Activated CD4-positive, alpha-beta T cell treated with anti-CD3 and anti-CD28 coated beads for 36 hours (primary cell): Measurements from ENCODE around the gene MT1B. TPM values are rescaled to one million over a fixed set of nuclear protein-coding genes. Genes with fewer than 3 reads are reported as not detected.

ENCODE experiments used
- ATAC-seq: fragments of 200-7000 bp; cut with Tn5 transposase; one replicate; pipeline ENCODE4 v1.10.0; 2021; ENCODE audit warnings: mild to moderate bottlenecking, moderate library complexity
- CTCF ChIA-PET: fragments of 350-600 bp; sonication (Branson Sonifier 250); formaldehyde crosslinking; loops from one replicate; lab custom pipeline; 2021; ENCODE audit warnings: antibody characterized with exemption; lab: Charles Lee
- POLR2A ChIA-PET: fragments of 350-600 bp; sonication (Branson Sonifier 250); formaldehyde crosslinking; loops from one replicate; lab custom pipeline; 2021; ENCODE audit warnings: antibody characterized with exemption, inconsistent platforms; lab: Charles Lee
- DNase-seq: peaks from one replicate; pipeline ENCODE4 v3.0.0-alpha.2; 2020
- H3K27ac Mint-ChIP-seq: one replicate; pipeline ENCODE4 v1.8.0; 2021; ENCODE audit warnings: mixed read lengths
- H3K27me3 Mint-ChIP-seq: one replicate; pipeline ENCODE4 v1.8.0; 2021; ENCODE audit warnings: mixed read lengths
- H3K36me3 Mint-ChIP-seq: one replicate; pipeline ENCODE4 v1.8.0; 2021; ENCODE audit warnings: low read depth, mixed read lengths
- H3K4me1 Mint-ChIP-seq: one replicate; pipeline ENCODE4 v1.8.0; 2021; ENCODE audit warnings: mixed read lengths
- H3K4me3 Mint-ChIP-seq: one replicate; pipeline ENCODE4 v1.8.0; 2021; ENCODE audit warnings: mild to moderate bottlenecking, moderate library complexity, mixed read lengths
- H3K9me3 Mint-ChIP-seq: one replicate; pipeline ENCODE4 v1.8.0; 2021; ENCODE audit warnings: low read depth, mixed read lengths
- intact Hi-C, 2 experiments: fragments of 100-400 bp; cut with DNase I in 1 of 2; cut with micrococcal nuclease in 1 of 2; formaldehyde crosslinking; loops; one replicate each; pipeline versions ENCODE4 v1.14.2 to v1.15.1; 2022 to 2024; cut with DNase I, micrococcal nuclease
- total RNA-seq, 2 experiments: library from RNA; stranded (reverse); gene quantifications; one replicate each; pipeline ENCODE4 v1.2.3, GENCODE V29; 2021

The MT1B gene
- total RNA-seq, 2 experiments from 2014 or later, result not detected

DNA sequence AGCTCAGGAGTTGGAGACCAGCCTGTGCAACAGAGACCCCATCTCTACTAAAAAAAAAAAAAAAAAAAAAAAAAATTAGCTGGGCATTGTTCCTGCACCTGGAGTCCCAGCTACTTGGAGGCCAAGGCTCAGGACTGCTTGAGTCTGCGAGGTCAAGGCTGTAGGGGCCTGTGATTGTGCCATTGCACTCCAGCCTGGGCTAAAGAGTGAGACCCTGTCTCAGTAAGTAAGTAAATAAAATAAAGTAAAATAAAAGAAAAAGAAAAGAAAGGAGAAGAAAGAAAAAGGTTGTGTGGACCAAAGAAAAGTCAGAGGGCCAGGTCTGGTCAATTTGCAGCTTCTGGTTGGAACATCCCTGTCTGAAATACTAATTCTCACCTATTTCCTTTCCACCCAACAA, 48.9 kb downstream of the MT1B start:
- Mint-ChIP-seq H3K9me3 (no peaks in the 10 kb centered on the region), H3K4me1 (peaks cover 8% of the 10 kb centered on the region), H3K4me3 (no peak overlapping the region), H3K36me3 (no peaks in the 10 kb centered on the region), H3K27me3 (no peaks in the 10 kb centered on the region), H3K27ac (no peak overlapping the region)
- intact Hi-C loops, result no loop called here
- POLR2A ChIA-PET, result no interaction called here
- ATAC-seq (no peak), DNase-seq (no peak)
- CTCF ChIA-PET, result interaction anchor here (0.6 to 4.0 kb wide), 12 partner anchors 17 to 223 kb away, joined by 3 to 74 read pairs (median 4); partner anchors contain the start of gene MT1X

DNA sequence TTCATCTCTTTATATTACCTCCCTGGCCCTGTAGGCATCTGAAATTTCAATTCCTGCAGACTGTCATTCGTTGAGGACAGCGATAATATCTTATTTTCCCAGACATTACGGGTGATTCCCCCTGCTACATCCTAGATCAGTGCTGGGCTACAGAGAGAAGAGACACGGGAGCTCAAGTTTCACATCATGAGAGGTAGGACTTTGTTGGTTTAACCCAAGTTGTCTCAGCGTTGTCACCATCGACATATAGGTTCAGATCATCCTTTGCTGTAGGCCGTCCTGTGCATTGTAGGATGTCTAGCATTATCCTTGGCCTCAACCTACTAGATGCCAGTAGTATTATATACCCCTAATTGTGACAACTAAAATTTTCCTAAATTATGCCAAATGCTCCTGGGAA, 49.8 kb downstream of the MT1B start:
- Mint-ChIP-seq H3K36me3 (no peaks in the 10 kb centered on the region), H3K4me3 (no peak overlapping the region), H3K27ac (peak overlapping the region; percentile 42), H3K27me3 (no peaks in the 10 kb centered on the region), H3K4me1 (peaks cover 8% of the 10 kb centered on the region), H3K9me3 (no peaks in the 10 kb centered on the region)
- ATAC-seq (no peak), DNase-seq (no peak)
- CTCF ChIA-PET, result interaction anchor here (0.6 to 4.0 kb wide), 44 partner anchors 9 to 299 kb away, joined by 3 to 74 read pairs (median 5); partner anchors contain the start of genes BBS2, MT1X, MT2A and MT4
- POLR2A ChIA-PET, result interaction anchor here (0.5 to 1.5 kb wide), 5 partner anchors 19 to 716 kb away, joined by 3 to 10 read pairs (median 4); no protein-coding TSS in a partner anchor
- intact Hi-C loops, result no loop called here

Other genes with a start within 250 kb of the MT1B start
- gene AMFR, start 226.3 kb upstream of the MT1B start, total RNA-seq, result 10 to 100 TPM; 34.0 to 48.0 TPM
- gene NUDT21, start 200.6 kb upstream of the MT1B start, total RNA-seq, result 100 to 1,000 TPM; 333 to 349 TPM
- 10 to 100 TPM; 56.2 to 64.1 TPM for gene OGFOD1, start 200.3 kb upstream of the MT1B start, total RNA-seq
- gene BBS2, start 131.9 kb upstream of the MT1B start, total RNA-seq, result 10 to 100 TPM; 15.4 to 23.2 TPM
- gene MT4, start 86.8 kb upstream of the MT1B start, total RNA-seq, result not detected
- gene MT3, start 62.4 kb upstream of the MT1B start, total RNA-seq, result 10 to 100 TPM; 10.6 to 27.0 TPM
- gene MT2A, start 43.3 kb upstream of the MT1B start, total RNA-seq, result 100 to 1,000 TPM; 114 to 380 TPM
- gene MT1E, start 26.1 kb upstream of the MT1B start, total RNA-seq, result 100 to 1,000 TPM in 1 of 2 experiments, 10 to 100 TPM in 1; 61.1 to 108 TPM
- gene MT1M, start 19.2 kb upstream of the MT1B start, total RNA-seq, result not detected
- gene MT1A, start 13.2 kb upstream of the MT1B start, total RNA-seq, result 1 to 10 TPM in 1 of 2 experiments, under 1 TPM in 1; 0.74 to 1.1 TPM
- 1 to 10 TPM; 7.0 to 7.1 TPM for gene MT1F, start 6.1 kb downstream of the MT1B start, total RNA-seq
- gene MT1G, start 16.2 kb downstream of the MT1B start, total RNA-seq, result 10 to 100 TPM; 14.7 TPM
- under 1 TPM in 1 of 2 experiments, not detected in 1; 0.61 TPM for gene MT1H, start 17.9 kb downstream of the MT1B start, total RNA-seq
- gene MT1X, start 30.6 kb downstream of the MT1B start, total RNA-seq, result 10 to 100 TPM; 46.8 to 59.3 TPM
- 100 to 1,000 TPM; 131 to 154 TPM for gene NUP93, start 78.2 kb downstream of the MT1B start, total RNA-seq
- gene SLC12A3, start 213.3 kb downstream of the MT1B start, total RNA-seq, result not detected